ENCODE results near the gene CNNM4. TPM values are rescaled to one million over a fixed set of nuclear protein-coding genes. Genes with fewer than 3 reads are reported as not detected.

CNNM4 gene
- polyA plus RNA-seq, 3 donors: 0.79 to 4.1 (median 2.1) TPM

GRCh38 chr2:96756788-96757476 lies 3.8 kb upstream of the CNNM4 start:
- 77 to 86% (median 81%) methylated on average over 5 of the region's 5 CpGs for WGBS, 3 donors
- no peak overlapping the region for H3K27ac ChIP-seq (ENCODE audit: low read depth, low read length)

- no peak overlapping the region for H3K27ac ChIP-seq (ENCODE audit: low read depth, low read length)
- WGBS, 3 donors: 93 to 96% (median 96%) methylated on average over 6 of the region's 6 CpGs
Measured at GRCh38 chr2:96757477-96757860, 3.2 kb upstream of the CNNM4 start.

- H3K27ac ChIP-seq (ENCODE audit: low read depth, low read length): no peak overlapping the region
- WGBS, 3 donors: 80 to 93% (median 83%) methylated on average over 3 of the region's 3 CpGs
Measured at GRCh38 chr2:96758987-96759386, 1.7 kb upstream of the CNNM4 start.

GRCh38 chr2:96759548-96759947 lies 1.2 kb upstream of the CNNM4 start:
- H3K27ac ChIP-seq (ENCODE audit: low read depth, low read length): no peak overlapping the region
- WGBS, 3 donors: 83 to 100% (median 92%) methylated on average over 4 of the region's 4 CpGs

- WGBS, 3 donors: 22 to 33% (median 24%) methylated on average over 44 to 59 of the region's 59 CpGs
Measured at GRCh38 chr2:96760986-96761832, 507 bp downstream of the CNNM4 start.

GRCh38 chr2:96762529-96763311 lies 2.0 kb downstream of the CNNM4 start:
- 28 to 42% (median 36%) methylated on average over 15 of the region's 15 CpGs for WGBS, 3 donors
- no peak overlapping the region for H3K27ac ChIP-seq (ENCODE audit: low read depth, low read length)

More at GRCh38 chr2:96760986-96761832, 507 bp downstream of the CNNM4 start:
- no peak overlapping the region for H3K27ac ChIP-seq (ENCODE audit: low read depth, low read length)

- H3K27ac ChIP-seq (ENCODE audit: low read depth, low read length): no peak overlapping the region
- WGBS, 3 donors: 15 to 38% (median 38%) methylated on average over 7 of the region's 7 CpGs
Measured at GRCh38 chr2:96763511-96764252, 3.0 kb downstream of the CNNM4 start.

GRCh38 chr2:96764253-96764637 lies 3.5 kb downstream of the CNNM4 start:
- H3K27ac ChIP-seq (ENCODE audit: low read depth, low read length): no peak overlapping the region
- 38 to 40% (median 38%) methylated on average over 8 of the region's 8 CpGs for WGBS, 3 donors

GRCh38 chr2:96767135-96767871 lies 6.6 kb downstream of the CNNM4 start:
- WGBS, 3 donors: 90 to 94% (median 90%) methylated on average over 9 of the region's 9 CpGs
- no peak overlapping the region for H3K27ac ChIP-seq (ENCODE audit: low read depth, low read length)

- no peak overlapping the region for H3K27ac ChIP-seq (ENCODE audit: low read depth, low read length)
- 73 to 87% (median 74%) methylated on average over 8 of the region's 8 CpGs for WGBS, 3 donors
Measured at GRCh38 chr2:96768083-96768561, 7.4 kb downstream of the CNNM4 start.

- H3K27ac ChIP-seq (ENCODE audit: low read depth, low read length): no peak overlapping the region
- WGBS, 3 donors: 52 to 70% (median 53%) methylated on average over 7 of the region's 7 CpGs
Measured at GRCh38 chr2:96769814-96770213, 9.1 kb downstream of the CNNM4 start.

GRCh38 chr2:96770442-96771202 lies 9.9 kb downstream of the CNNM4 start:
- 89 to 92% (median 90%) methylated on average over 25 of the region's 25 CpGs for WGBS, 3 donors
- H3K27ac ChIP-seq (ENCODE audit: low read depth, low read length): no peak overlapping the region

GRCh38 chr2:96771796-96772618 lies 11.3 kb downstream of the CNNM4 start:
- H3K27ac ChIP-seq (ENCODE audit: low read depth, low read length): no peak overlapping the region
- 85 to 95% (median 90%) methylated on average over 19 to 20 of the region's 20 CpGs for WGBS, 3 donors

GRCh38 chr2:96772903-96773671 lies 12.4 kb downstream of the CNNM4 start:
- 92 to 93% (median 93%) methylated on average over 12 of the region's 12 CpGs for WGBS, 3 donors
- no peak overlapping the region for H3K27ac ChIP-seq (ENCODE audit: low read depth, low read length)

- no peak overlapping the region for H3K27ac ChIP-seq (ENCODE audit: low read depth, low read length)
- 59 to 78% (median 63%) methylated on average over 7 of the region's 7 CpGs for WGBS, 3 donors
Measured at GRCh38 chr2:96773922-96774321, 13.2 kb downstream of the CNNM4 start.

Data from adipose tissue (tissue), 3 donors.